HG03460 (cell line): Measurements from ENCODE around the gene SPTBN4.
"Not testable (repeated sequence)": the region's sequence is repeated elsewhere in the genome, so short reads cannot be mapped to it uniquely, and the experiment has no call there.

Experiments
- ATAC-seq: cut with Tn5 transposase; IDR thresholded peaks from one replicate; pipeline ENCODE4 v1.9.1; 2021; ENCODE audit not compliant: unreplicated experiment

The SPTBN4 gene

GRCh38 chr19:40613690-40614621 lies 147.2 kb downstream of the SPTBN4 start:
- ATAC-seq = peak; percentile 41

GRCh38 chr19:40614622-40615411 lies 148.0 kb downstream of the SPTBN4 start:
- ATAC-seq = no peak

GRCh38 chr19:40616178-40616577 lies 149.4 kb downstream of the SPTBN4 start:
- no peak for ATAC-seq

GRCh38 chr19:40616941-40617340 lies 150.1 kb downstream of the SPTBN4 start:
- ATAC-seq = no peak

GRCh38 chr19:40617961-40618360 lies 151.2 kb downstream of the SPTBN4 start:
- ATAC-seq = no peak

GRCh38 chr19:40619333-40620160 lies 152.7 kb downstream of the SPTBN4 start:
- no peak for ATAC-seq

- no peak for ATAC-seq
These were observed 153.3 kb downstream of the SPTBN4 start for GRCh38 chr19:40620161-40620485.

- no peak for ATAC-seq
These were observed 154.5 kb downstream of the SPTBN4 start for GRCh38 chr19:40621283-40621682.

GRCh38 chr19:40621966-40622772 lies 155.4 kb downstream of the SPTBN4 start:
- no peak for ATAC-seq

GRCh38 chr19:40622773-40623075 lies 155.9 kb downstream of the SPTBN4 start:
- no peak for ATAC-seq

- no peak for ATAC-seq
These were observed 156.8 kb downstream of the SPTBN4 start for GRCh38 chr19:40623403-40624251.

- not testable (repeated sequence) for ATAC-seq
These were observed 157.8 kb downstream of the SPTBN4 start for GRCh38 chr19:40624369-40625153.

GRCh38 chr19:40625406-40626120 lies 158.8 kb downstream of the SPTBN4 start:
- ATAC-seq = no peak
